ENCODE data around the gene BHLHE23. TPM values are rescaled to one million over a fixed set of nuclear protein-coding genes. Genes with fewer than 3 reads are reported as not detected.

Gene BHLHE23
- total RNA-seq, 2 experiments from 2014 or later: not detected

DNA sequence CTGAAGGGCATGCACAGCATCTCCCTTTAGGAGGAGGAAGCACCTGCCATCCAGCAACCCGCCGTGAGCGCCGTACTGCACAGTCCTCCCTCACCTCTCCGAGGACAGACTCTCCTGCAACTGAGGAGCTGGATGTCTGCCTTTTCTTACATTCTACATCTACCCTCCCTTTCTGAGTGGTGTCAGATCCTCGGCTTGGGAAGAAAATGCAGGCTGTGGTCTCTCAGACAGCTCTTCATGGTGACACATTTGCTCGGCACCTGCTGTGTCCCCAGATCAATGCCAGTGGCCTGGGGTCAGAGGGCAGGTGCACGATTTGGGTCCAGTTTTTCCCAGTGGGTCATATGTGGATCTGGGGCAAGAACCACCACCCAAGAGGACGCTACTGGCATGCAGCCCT is 40.1 kb upstream of the BHLHE23 start:
- ChIA-PET CTCF (ENCODE audit: unreplicated experiment) (no interaction called here), POLR2A (no interaction called here)
- Histone ChIP-seq H3K9me3 (ENCODE audit: low read length) (no peaks in the 10 kb centered on the region), H3K79me2 (ENCODE audit: insufficient read depth, low read depth, low read length) (no peaks in the 10 kb centered on the region), H3K9me2 (ENCODE audit: insufficient read depth, low read length) (no peaks in the 10 kb centered on the region), H3K4me1 (ENCODE audit: insufficient read depth, low read length, poor library complexity, severe bottlenecking) (no peaks in the 10 kb centered on the region), H3K4me3 (ENCODE audit: low read depth, low read length, poor library complexity, severe bottlenecking) (no peak overlapping the region), H3K27ac (ENCODE audit: low read depth, low read length, poor library complexity, severe bottlenecking) (no peak overlapping the region), H2AFZ (ENCODE audit: low read length) (no peak overlapping the region), H4K20me1 (ENCODE audit: insufficient read depth, low read length) (no peaks in the 10 kb centered on the region), H3K4me2 (ENCODE audit: low read length) (no peak overlapping the region), H3K36me3 (ENCODE audit: insufficient read depth, low read length) (no peaks in the 10 kb centered on the region)
- intact Hi-C loops (cut with micrococcal nuclease; ENCODE audit: unreplicated experiment): no loop called here
- no peak for TF ChIP-seq EZH2phosphoT487 (IDR thresholded peaks at IDR 0.05; ENCODE audit: borderline replicate concordance, low read depth, low read length)
- TF ChIP-seq, protein P1, sequence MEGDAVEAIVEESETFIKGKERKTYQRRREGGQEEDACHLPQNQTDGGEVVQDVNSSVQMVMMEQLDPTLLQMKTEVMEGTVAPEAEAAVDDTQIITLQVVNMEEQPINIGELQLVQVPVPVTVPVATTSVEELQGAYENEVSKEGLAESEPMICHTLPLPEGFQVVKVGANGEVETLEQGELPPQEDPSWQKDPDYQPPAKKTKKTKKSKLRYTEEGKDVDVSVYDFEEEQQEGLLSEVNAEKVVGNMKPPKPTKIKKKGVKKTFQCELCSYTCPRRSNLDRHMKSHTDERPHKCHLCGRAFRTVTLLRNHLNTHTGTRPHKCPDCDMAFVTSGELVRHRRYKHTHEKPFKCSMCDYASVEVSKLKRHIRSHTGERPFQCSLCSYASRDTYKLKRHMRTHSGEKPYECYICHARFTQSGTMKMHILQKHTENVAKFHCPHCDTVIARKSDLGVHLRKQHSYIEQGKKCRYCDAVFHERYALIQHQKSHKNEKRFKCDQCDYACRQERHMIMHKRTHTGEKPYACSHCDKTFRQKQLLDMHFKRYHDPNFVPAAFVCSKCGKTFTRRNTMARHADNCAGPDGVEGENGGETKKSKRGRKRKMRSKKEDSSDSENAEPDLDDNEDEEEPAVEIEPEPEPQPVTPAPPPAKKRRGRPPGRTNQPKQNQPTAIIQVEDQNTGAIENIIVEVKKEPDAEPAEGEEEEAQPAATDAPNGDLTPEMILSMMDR (conservative IDR thresholded peaks at IDR 0.05; ENCODE audit: low read length): no peak
- no peak for DNase-seq (ENCODE audit: low spot score)
- BruUV-seq (replicated peaks): no TSS peak

DNA sequence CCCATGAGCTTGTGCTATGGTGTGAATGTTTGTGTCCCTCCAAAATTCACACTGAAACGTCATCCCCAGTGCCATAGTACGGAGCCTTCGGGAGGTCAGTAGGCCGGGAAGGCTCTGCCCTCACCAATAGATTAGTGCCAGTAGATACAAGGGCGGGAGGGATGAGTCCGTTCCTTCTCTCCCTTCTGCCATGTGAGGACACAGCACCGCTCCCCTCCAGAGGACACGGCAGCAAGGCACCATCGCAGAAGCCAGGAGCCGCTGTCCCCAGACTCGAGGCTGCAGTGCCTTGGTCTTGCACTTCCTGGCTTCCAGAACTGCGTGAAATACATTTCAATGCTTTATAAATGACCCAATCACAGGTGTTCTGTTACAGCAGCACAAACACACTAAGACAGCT is 39.2 kb upstream of the BHLHE23 start:
- no peak overlapping the region for H3K4me2 ChIP-seq (ENCODE audit: low read length)
- no TSS peak for BruUV-seq (replicated peaks)
- no peaks in the 10 kb centered on the region for H3K9me3 ChIP-seq (ENCODE audit: low read length)
- TF ChIP-seq, protein P1 (conservative IDR thresholded peaks at IDR 0.05; ENCODE audit: low read length): no peak
- TF ChIP-seq EZH2phosphoT487 (IDR thresholded peaks at IDR 0.05; ENCODE audit: borderline replicate concordance, low read depth, low read length): no peak
- no peaks in the 10 kb centered on the region for H3K36me3 ChIP-seq (ENCODE audit: insufficient read depth, low read length)
- CTCF ChIA-PET (ENCODE audit: unreplicated experiment): no interaction called here
- no peaks in the 10 kb centered on the region for H3K79me2 ChIP-seq (ENCODE audit: insufficient read depth, low read depth, low read length)
- no peaks in the 10 kb centered on the region for H3K4me1 ChIP-seq (ENCODE audit: insufficient read depth, low read length, poor library complexity, severe bottlenecking)
- no peak overlapping the region for H2AFZ ChIP-seq (ENCODE audit: low read length)
- no peak overlapping the region for H3K4me3 ChIP-seq (ENCODE audit: low read depth, low read length, poor library complexity, severe bottlenecking)
- POLR2A ChIA-PET: interaction anchor here (1.0 kb wide), 1 partner anchor 502 kb away, joined by 5 read pairs; no protein-coding TSS in a partner anchor
- no peaks in the 10 kb centered on the region for H3K9me2 ChIP-seq (ENCODE audit: insufficient read depth, low read length)
- no peak for DNase-seq (ENCODE audit: low spot score)
- H3K27ac ChIP-seq (ENCODE audit: low read depth, low read length, poor library complexity, severe bottlenecking): no peak overlapping the region
- intact Hi-C loops (cut with micrococcal nuclease; ENCODE audit: unreplicated experiment): no loop called here
- no peaks in the 10 kb centered on the region for H4K20me1 ChIP-seq (ENCODE audit: insufficient read depth, low read length)

DNA sequence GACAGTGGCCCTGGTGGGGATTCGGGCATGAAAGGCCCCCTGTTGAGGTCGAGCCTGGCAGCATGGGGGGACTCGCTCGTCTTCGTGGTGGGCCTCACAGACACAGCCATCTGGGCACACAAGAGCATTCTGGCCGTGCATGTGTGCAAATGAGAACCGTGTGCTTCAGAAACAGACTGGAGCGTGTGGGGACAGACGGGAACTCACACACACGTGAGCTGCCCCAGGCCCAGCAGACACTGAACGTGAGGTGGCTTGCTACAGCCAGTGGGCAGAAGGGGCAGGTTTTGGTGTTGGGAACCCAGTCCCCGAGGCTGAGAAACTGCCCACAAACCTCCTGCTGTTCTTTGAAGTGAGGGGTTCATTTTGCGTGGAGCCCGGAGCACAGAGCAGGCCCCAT is 38.6 kb upstream of the BHLHE23 start:
- no peaks in the 10 kb centered on the region for H3K9me3 ChIP-seq (ENCODE audit: low read length)
- no TSS peak for BruUV-seq (replicated peaks)
- no peak overlapping the region for H2AFZ ChIP-seq (ENCODE audit: low read length)
- H3K4me1 ChIP-seq (ENCODE audit: insufficient read depth, low read length, poor library complexity, severe bottlenecking): no peaks in the 10 kb centered on the region
- H3K4me2 ChIP-seq (ENCODE audit: low read length): no peak overlapping the region
- no peak for DNase-seq (ENCODE audit: low spot score)
- TF ChIP-seq EZH2phosphoT487 (IDR thresholded peaks at IDR 0.05; ENCODE audit: borderline replicate concordance, low read depth, low read length): no peak
- TF ChIP-seq, protein P1 (conservative IDR thresholded peaks at IDR 0.05; ENCODE audit: low read length): no peak
- no peak overlapping the region for H3K27ac ChIP-seq (ENCODE audit: low read depth, low read length, poor library complexity, severe bottlenecking)
- ChIA-PET POLR2A (interaction anchor here (1.0 kb wide), 1 partner anchor 502 kb away, joined by 5 read pairs; no protein-coding TSS in a partner anchor), CTCF (ENCODE audit: unreplicated experiment) (no interaction called here)
- no peak overlapping the region for H3K4me3 ChIP-seq (ENCODE audit: low read depth, low read length, poor library complexity, severe bottlenecking)
- H3K79me2 ChIP-seq (ENCODE audit: insufficient read depth, low read depth, low read length): no peaks in the 10 kb centered on the region
- intact Hi-C loops (cut with micrococcal nuclease; ENCODE audit: unreplicated experiment): no loop called here
- H4K20me1 ChIP-seq (ENCODE audit: insufficient read depth, low read length): no peaks in the 10 kb centered on the region
- H3K36me3 ChIP-seq (ENCODE audit: insufficient read depth, low read length): no peaks in the 10 kb centered on the region
- H3K9me2 ChIP-seq (ENCODE audit: insufficient read depth, low read length): no peaks in the 10 kb centered on the region

Measured in OCI-LY7 (cell line).